ENCODE results near the gene GALNT10. TPM values are rescaled to one million over a fixed set of nuclear protein-coding genes. Genes with fewer than 3 reads are reported as not detected.

GALNT10 gene
- total and polyA plus RNA-seq, 10 of the 15 experiments (the other 5 are each of a cell fraction or from before 2014, with no cell fraction given), result 3.9 to 35.4 (median 15.5) TPM

DNA sequence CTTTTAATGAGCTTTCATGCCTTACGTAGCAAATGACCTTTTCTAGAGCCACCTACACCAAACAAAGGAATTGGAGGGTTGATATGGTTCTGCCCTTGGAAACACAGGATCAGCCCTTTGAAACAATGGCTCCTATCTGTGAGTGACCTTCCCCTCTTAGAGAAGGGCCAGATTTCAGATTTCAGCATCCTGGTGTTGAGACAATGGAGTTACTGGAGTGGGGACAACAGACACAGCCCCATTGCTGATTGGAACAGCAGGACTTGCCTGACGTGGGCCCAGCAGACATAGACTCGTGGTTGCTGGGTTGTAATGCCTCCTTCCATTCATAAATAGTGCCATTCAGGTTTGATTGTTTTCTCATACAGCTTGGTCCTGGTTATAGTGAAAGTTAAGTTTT is 96.0 kb downstream of the GALNT10 start (continued):
- TF ChIP-seq EGR1 (IDR thresholded peaks at IDR 0.05; ENCODE audit: borderline replicate concordance in 1 of 2, low read depth in 2 of 2, low read length in 2 of 2), result no peak
- no peak for TF ChIP-seq SUPT20H (IDR thresholded peaks at IDR 0.05; ENCODE audit: borderline replicate concordance, control insufficient read depth, low read depth, low read length)
- TF ChIP-seq BACH1 (IDR thresholded peaks at IDR 0.05; ENCODE audit: borderline replicate concordance), result no peak

DNA sequence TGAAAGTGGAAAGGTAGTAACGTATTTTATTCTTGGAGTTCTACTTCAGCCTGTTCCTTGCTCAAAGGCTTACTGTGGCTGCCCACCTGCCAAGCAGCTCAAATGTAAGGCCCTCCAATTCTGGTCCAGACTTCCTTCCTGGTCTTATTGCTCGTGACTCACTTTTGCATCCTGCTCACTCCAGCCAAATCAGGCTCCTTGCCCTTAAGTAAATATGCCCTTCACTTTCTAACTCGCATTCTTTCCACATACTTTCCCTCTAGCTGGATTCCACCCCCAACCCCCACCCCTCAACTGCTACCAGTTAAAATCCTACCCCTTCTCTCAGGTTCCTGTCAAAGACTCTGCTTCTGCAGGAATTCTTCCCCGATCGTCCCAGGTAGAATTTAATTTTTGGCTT is 96.6 kb downstream of the GALNT10 start:
- Histone ChIP-seq H2AFZ (ENCODE audit: control insufficient read depth, low read depth, low read length) (no peak overlapping the region), H3K27ac (ENCODE audit: control insufficient read depth, insufficient read depth) (no peak overlapping the region), H3K36me3 (ENCODE audit: control insufficient read depth in 2 of 2, insufficient read depth in 2 of 2, low read length in 1 of 2) (no peaks in the 10 kb centered on the region; a peak in 1 of 4 replicates), H3K9ac (ENCODE audit: control insufficient read depth, insufficient read depth, low read length) (no peak overlapping the region), H3K4me2 (ENCODE audit: control insufficient read depth, insufficient read depth) (no peak overlapping the region), H3K4me3 (no peak overlapping the region), H4K20me1 (ENCODE audit: control insufficient read depth, insufficient read depth) (no peaks in the 10 kb centered on the region), H3K4me1 (ENCODE audit: control insufficient read depth, insufficient read depth, low read length) (peaks cover 32% of the 10 kb centered on the region), H3K9me3 (replicated peaks; ENCODE audit: control insufficient read depth, insufficient read depth, low read length) (no peaks in the 10 kb centered on the region; the same call in 2 of the 3 replicates), H3K79me2 (ENCODE audit: control insufficient read depth, insufficient read depth, low read length) (peaks cover 1% of the 10 kb centered on the region; the same call in 1 of the 2 replicates), H3K27me3 (replicated peaks in 1 of 2; ENCODE audit: control insufficient read depth in 2 of 2, insufficient read depth in 2 of 2, low read length in 1 of 2) (no peaks in the 10 kb centered on the region)
- WGBS (ENCODE audit: insufficient coverage, insufficient replicate concordance, low lambda C conversion rate, missing lambda C conversion rate), result 87% methylated on average over 5 of the region's 5 CpGs
- ATAC-seq, result no peak
- ChIA-PET POLR2A (interaction anchor here (1.9 kb wide), 1 partner anchor 10 kb away, joined by 5 read pairs; no protein-coding TSS in a partner anchor), CTCF (interaction anchor here (0.7 kb wide), 1 partner anchor 173 kb away, joined by 3 read pairs; no protein-coding TSS in a partner anchor), SMC1A (ENCODE audit: uncharacterized antibody, unreplicated experiment) (interaction anchor here (1.2 to 3.2 kb wide), 4 partner anchors 10 to 49 kb away, joined by 4 to 13 read pairs (median 4); no protein-coding TSS in a partner anchor), RAD21 (ENCODE audit: unreplicated experiment) (interaction anchor here (1.5 kb wide), 1 partner anchor 97 kb away, joined by 3 read pairs; the partner anchor contains the start of gene GALNT10)
- no TSS peak for BruUV-seq (replicated peaks)
- intact Hi-C loops (cut with micrococcal nuclease; ENCODE audit: unreplicated experiment) (no loop called here), in situ Hi-C loops (cut with MboI) (no loop called here)
- no peak for FAIRE-seq
- DNase-seq (ENCODE audit: low read depth, low spot score), result no peak
- TF ChIP-seq ZNF622 (IDR thresholded peaks at IDR 0.05), result no peak
- no peak for TF ChIP-seq LARP7 (IDR thresholded peaks at IDR 0.05)
- TF ChIP-seq, protein P1, sequence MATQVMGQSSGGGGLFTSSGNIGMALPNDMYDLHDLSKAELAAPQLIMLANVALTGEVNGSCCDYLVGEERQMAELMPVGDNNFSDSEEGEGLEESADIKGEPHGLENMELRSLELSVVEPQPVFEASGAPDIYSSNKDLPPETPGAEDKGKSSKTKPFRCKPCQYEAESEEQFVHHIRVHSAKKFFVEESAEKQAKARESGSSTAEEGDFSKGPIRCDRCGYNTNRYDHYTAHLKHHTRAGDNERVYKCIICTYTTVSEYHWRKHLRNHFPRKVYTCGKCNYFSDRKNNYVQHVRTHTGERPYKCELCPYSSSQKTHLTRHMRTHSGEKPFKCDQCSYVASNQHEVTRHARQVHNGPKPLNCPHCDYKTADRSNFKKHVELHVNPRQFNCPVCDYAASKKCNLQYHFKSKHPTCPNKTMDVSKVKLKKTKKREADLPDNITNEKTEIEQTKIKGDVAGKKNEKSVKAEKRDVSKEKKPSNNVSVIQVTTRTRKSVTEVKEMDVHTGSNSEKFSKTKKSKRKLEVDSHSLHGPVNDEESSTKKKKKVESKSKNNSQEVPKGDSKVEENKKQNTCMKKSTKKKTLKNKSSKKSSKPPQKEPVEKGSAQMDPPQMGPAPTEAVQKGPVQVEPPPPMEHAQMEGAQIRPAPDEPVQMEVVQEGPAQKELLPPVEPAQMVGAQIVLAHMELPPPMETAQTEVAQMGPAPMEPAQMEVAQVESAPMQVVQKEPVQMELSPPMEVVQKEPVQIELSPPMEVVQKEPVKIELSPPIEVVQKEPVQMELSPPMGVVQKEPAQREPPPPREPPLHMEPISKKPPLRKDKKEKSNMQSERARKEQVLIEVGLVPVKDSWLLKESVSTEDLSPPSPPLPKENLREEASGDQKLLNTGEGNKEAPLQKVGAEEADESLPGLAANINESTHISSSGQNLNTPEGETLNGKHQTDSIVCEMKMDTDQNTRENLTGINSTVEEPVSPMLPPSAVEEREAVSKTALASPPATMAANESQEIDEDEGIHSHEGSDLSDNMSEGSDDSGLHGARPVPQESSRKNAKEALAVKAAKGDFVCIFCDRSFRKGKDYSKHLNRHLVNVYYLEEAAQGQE (IDR thresholded peaks at IDR 0.05; ENCODE audit: low read depth, low read length), result no peak
- TF ChIP-seq EP300 (IDR thresholded peaks at IDR 0.05; ENCODE audit: borderline replicate concordance in 1 of 2, control insufficient read depth in 1 of 2, low read depth in 2 of 2, low read length in 2 of 2), result no peak
- no peak for TF ChIP-seq NRF1 (conservative IDR thresholded peaks at IDR 0.05; ENCODE audit: low read depth, low read length)
- no peak for TF ChIP-seq MEF2B (IDR thresholded peaks at IDR 0.05; ENCODE audit: partially characterized antibody, poor library complexity, severe bottlenecking)
- no peak for TF ChIP-seq MYC (IDR thresholded peaks at IDR 0.05; ENCODE audit: insufficient read depth, insufficient read length, insufficient replicate concordance, low read length, severe bottlenecking)
- TF ChIP-seq, protein P2, sequence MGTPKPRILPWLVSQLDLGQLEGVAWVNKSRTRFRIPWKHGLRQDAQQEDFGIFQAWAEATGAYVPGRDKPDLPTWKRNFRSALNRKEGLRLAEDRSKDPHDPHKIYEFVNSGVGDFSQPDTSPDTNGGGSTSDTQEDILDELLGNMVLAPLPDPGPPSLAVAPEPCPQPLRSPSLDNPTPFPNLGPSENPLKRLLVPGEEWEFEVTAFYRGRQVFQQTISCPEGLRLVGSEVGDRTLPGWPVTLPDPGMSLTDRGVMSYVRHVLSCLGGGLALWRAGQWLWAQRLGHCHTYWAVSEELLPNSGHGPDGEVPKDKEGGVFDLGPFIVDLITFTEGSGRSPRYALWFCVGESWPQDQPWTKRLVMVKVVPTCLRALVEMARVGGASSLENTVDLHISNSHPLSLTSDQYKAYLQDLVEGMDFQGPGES (IDR thresholded peaks at IDR 0.05), result no peak
- TF ChIP-seq, protein P3, sequence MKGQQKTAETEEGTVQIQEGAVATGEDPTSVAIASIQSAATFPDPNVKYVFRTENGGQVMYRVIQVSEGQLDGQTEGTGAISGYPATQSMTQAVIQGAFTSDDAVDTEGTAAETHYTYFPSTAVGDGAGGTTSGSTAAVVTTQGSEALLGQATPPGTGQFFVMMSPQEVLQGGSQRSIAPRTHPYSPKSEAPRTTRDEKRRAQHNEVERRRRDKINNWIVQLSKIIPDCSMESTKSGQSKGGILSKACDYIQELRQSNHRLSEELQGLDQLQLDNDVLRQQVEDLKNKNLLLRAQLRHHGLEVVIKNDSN (IDR thresholded peaks at IDR 0.05; ENCODE audit: borderline replicate concordance, extremely low read length, insufficient read depth, low read depth, low read length), result no peak
- no peak for TF ChIP-seq NFYA (IDR thresholded peaks at IDR 0.05; ENCODE audit: borderline replicate concordance, low read depth, low read length)
- no peak for TF ChIP-seq SIN3A (IDR thresholded peaks at IDR 0.05; ENCODE audit: low read depth, low read length)
- TF ChIP-seq, protein P4, sequence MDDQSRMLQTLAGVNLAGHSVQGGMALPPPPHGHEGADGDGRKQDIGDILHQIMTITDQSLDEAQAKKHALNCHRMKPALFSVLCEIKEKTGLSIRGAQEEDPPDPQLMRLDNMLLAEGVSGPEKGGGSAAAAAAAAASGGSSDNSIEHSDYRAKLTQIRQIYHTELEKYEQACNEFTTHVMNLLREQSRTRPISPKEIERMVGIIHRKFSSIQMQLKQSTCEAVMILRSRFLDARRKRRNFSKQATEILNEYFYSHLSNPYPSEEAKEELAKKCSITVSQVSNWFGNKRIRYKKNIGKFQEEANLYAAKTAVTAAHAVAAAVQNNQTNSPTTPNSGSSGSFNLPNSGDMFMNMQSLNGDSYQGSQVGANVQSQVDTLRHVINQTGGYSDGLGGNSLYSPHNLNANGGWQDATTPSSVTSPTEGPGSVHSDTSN (IDR thresholded peaks at IDR 0.05; ENCODE audit: insufficient replicate concordance, low read depth, low read length), result no peak
